ENCODE measurements around the gene UNCX. TPM values are rescaled to one million over a fixed set of nuclear protein-coding genes. Genes with fewer than 3 reads are reported as not detected.

UNCX gene
- total RNA-seq, 2 experiments from 2014 or later, result not detected

- ChIA-PET CTCF (ENCODE audit: unreplicated experiment) (no interaction called here), POLR2A (no interaction called here)
- no TSS peak for BruUV-seq (replicated peaks)
- H4K20me1 ChIP-seq (ENCODE audit: insufficient read depth, low read length), result no peaks in the 10 kb centered on the region
- no peak for DNase-seq (ENCODE audit: low spot score)
- no peaks in the 10 kb centered on the region for H3K9me2 ChIP-seq (ENCODE audit: insufficient read depth, low read length)
- H3K36me3 ChIP-seq (ENCODE audit: insufficient read depth, low read length), result no peaks in the 10 kb centered on the region
- no peaks in the 10 kb centered on the region for H3K4me1 ChIP-seq (ENCODE audit: insufficient read depth, low read length, poor library complexity, severe bottlenecking)
- intact Hi-C loops (cut with micrococcal nuclease; ENCODE audit: unreplicated experiment), result no loop called here
- no peak overlapping the region for H3K4me2 ChIP-seq (ENCODE audit: low read length)
- no peak overlapping the region for H2AFZ ChIP-seq (ENCODE audit: low read length)
- no peaks in the 10 kb centered on the region for H3K79me2 ChIP-seq (ENCODE audit: insufficient read depth, low read depth, low read length)
- H3K4me3 ChIP-seq (ENCODE audit: low read depth, low read length, poor library complexity, severe bottlenecking), result no peak overlapping the region
- no peak for TF ChIP-seq CTCF (conservative IDR thresholded peaks at IDR 0.05; ENCODE audit: low read length)
- no peak for TF ChIP-seq EZH2phosphoT487 (IDR thresholded peaks at IDR 0.05; ENCODE audit: borderline replicate concordance, low read depth, low read length)
- no peaks in the 10 kb centered on the region for H3K9me3 ChIP-seq (ENCODE audit: low read length)
- no peak overlapping the region for H3K27ac ChIP-seq (ENCODE audit: low read depth, low read length, poor library complexity, severe bottlenecking)
These were observed 12.9 kb downstream of the UNCX start for GRCh38 chr7:1245524-1246050.

GRCh38 chr7:1246160-1246870 is 13.6 kb downstream of the UNCX start:
- H2AFZ ChIP-seq (ENCODE audit: low read length), result no peak overlapping the region
- intact Hi-C loops (cut with micrococcal nuclease; ENCODE audit: unreplicated experiment), result no loop called here
- DNase-seq (ENCODE audit: low spot score), result no peak
- H3K27ac ChIP-seq (ENCODE audit: low read depth, low read length, poor library complexity, severe bottlenecking), result no peak overlapping the region
- H3K4me3 ChIP-seq (ENCODE audit: low read depth, low read length, poor library complexity, severe bottlenecking), result no peak overlapping the region
- no peaks in the 10 kb centered on the region for H3K4me1 ChIP-seq (ENCODE audit: insufficient read depth, low read length, poor library complexity, severe bottlenecking)
- H3K36me3 ChIP-seq (ENCODE audit: insufficient read depth, low read length), result no peaks in the 10 kb centered on the region
- H3K79me2 ChIP-seq (ENCODE audit: insufficient read depth, low read depth, low read length), result no peaks in the 10 kb centered on the region
- no peak for TF ChIP-seq EZH2phosphoT487 (IDR thresholded peaks at IDR 0.05; ENCODE audit: borderline replicate concordance, low read depth, low read length)
- TF ChIP-seq CTCF (conservative IDR thresholded peaks at IDR 0.05; ENCODE audit: low read length), result no peak
- BruUV-seq (replicated peaks), result no TSS peak
- no peak overlapping the region for H3K4me2 ChIP-seq (ENCODE audit: low read length)
- ChIA-PET CTCF (ENCODE audit: unreplicated experiment) (no interaction called here), POLR2A (no interaction called here)
- H3K9me3 ChIP-seq (ENCODE audit: low read length), result no peaks in the 10 kb centered on the region
- no peaks in the 10 kb centered on the region for H4K20me1 ChIP-seq (ENCODE audit: insufficient read depth, low read length)
- no peaks in the 10 kb centered on the region for H3K9me2 ChIP-seq (ENCODE audit: insufficient read depth, low read length)

GRCh38 chr7:1246871-1247526 is 14.3 kb downstream of the UNCX start:
- CTCF ChIA-PET (ENCODE audit: unreplicated experiment), result no interaction called here
- Histone ChIP-seq H3K9me3 (ENCODE audit: low read length) (no peaks in the 10 kb centered on the region), H2AFZ (ENCODE audit: low read length) (no peak overlapping the region), H3K27ac (ENCODE audit: low read depth, low read length, poor library complexity, severe bottlenecking) (no peak overlapping the region), H3K4me3 (ENCODE audit: low read depth, low read length, poor library complexity, severe bottlenecking) (no peak overlapping the region), H3K4me1 (ENCODE audit: insufficient read depth, low read length, poor library complexity, severe bottlenecking) (no peaks in the 10 kb centered on the region), H3K79me2 (ENCODE audit: insufficient read depth, low read depth, low read length) (no peaks in the 10 kb centered on the region), H3K9me2 (ENCODE audit: insufficient read depth, low read length) (no peaks in the 10 kb centered on the region), H4K20me1 (ENCODE audit: insufficient read depth, low read length) (no peaks in the 10 kb centered on the region), H3K36me3 (ENCODE audit: insufficient read depth, low read length) (no peaks in the 10 kb centered on the region), H3K4me2 (ENCODE audit: low read length) (no peak overlapping the region)
- DNase-seq (ENCODE audit: low spot score), result no peak
- TF ChIP-seq EZH2phosphoT487 (IDR thresholded peaks at IDR 0.05; ENCODE audit: borderline replicate concordance, low read depth, low read length) (no peak), CTCF (conservative IDR thresholded peaks at IDR 0.05; ENCODE audit: low read length) (no peak)
- POLR2A ChIA-PET, result no interaction called here
- BruUV-seq (replicated peaks), result no TSS peak
- intact Hi-C loops (cut with micrococcal nuclease; ENCODE audit: unreplicated experiment), result no loop called here

Data from OCI-LY7 (cell line).